GM13976 (cell line): ENCODE measurements around the gene SYNPO.

Experiments used
- DNase-seq: peaks from one replicate; pipeline ENCODE4 v3.0.0; 2012; ENCODE audit warnings: low spot score
- CTCF ChIP-seq: IDR thresholded peaks from 2 replicates; pipeline ENCODE4 v1.5.1; 2012; ENCODE audit warnings: borderline replicate concordance, mild to moderate bottlenecking; ENCODE audit not compliant: insufficient read depth; ENCODE audit errors: extremely low read depth, missing control alignments, control extremely low read depth
- in situ Hi-C: fragments of 300-500 bp; cut with MboI; formaldehyde crosslinking; loops from one replicate; pipeline ENCODE4 v1.12.0; 2022; ENCODE audit warnings: low sequenced_read_pairs, mixed read lengths, inconsistent platforms; ENCODE audit not compliant: unreplicated experiment

Gene SYNPO

GRCh38 chr5:150616506-150616905 is 24.0 kb upstream of the SYNPO start:
- DNase-seq, result no peak
- in situ Hi-C loops, result no loop called here

GRCh38 chr5:150618163-150618562 is 22.3 kb upstream of the SYNPO start:
- no peak for TF ChIP-seq CTCF
- in situ Hi-C loops, result no loop called here
- no peak for DNase-seq

More at GRCh38 chr5:150616506-150616905, 24.0 kb upstream of the SYNPO start:
- no peak for TF ChIP-seq CTCF

- in situ Hi-C loops, result no loop called here
- no peak for DNase-seq
- no peak for TF ChIP-seq CTCF
These were observed 21.7 kb upstream of the SYNPO start for GRCh38 chr5:150618588-150619281.

GRCh38 chr5:150619359-150620230 is 20.9 kb upstream of the SYNPO start:
- in situ Hi-C loops, result no loop called here
- TF ChIP-seq CTCF, result no peak
- no peak for DNase-seq

GRCh38 chr5:150621301-150621700 is 19.2 kb upstream of the SYNPO start:
- no peak for DNase-seq
- in situ Hi-C loops, result no loop called here
- no peak for TF ChIP-seq CTCF

- no peak for DNase-seq
- TF ChIP-seq CTCF, result no peak
- in situ Hi-C loops, result no loop called here
These were observed 18.3 kb upstream of the SYNPO start for GRCh38 chr5:150622157-150622556.
